HG03097 (cell line): ENCODE measurements around the gene APH1B.

Source experiments
- ATAC-seq: cut with Tn5 transposase; IDR thresholded peaks from one replicate; pipeline ENCODE4 v1.9.1; 2021; ENCODE audit not compliant: unreplicated experiment, low FRiP score

APH1B gene

DNA sequence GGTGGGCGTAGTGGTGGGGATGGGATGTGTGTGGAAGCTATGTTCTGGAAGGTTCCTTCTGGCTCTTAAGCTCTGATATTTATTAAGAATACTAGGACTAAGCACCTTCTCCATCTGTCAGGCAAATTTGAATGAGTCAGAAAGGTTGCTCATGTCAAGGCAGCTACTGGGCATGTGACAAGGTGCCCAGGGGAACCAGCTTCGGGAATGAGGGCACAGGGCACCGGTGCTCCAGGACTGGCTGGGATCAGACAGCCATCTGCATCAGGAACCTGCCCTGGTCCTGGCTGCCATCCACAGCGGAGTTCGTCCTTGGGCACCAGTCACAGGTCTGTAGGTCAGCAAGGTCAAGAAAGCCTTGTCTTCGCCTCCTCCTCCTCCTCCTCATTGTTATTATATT lies 71.8 kb downstream of the APH1B start:
- ATAC-seq = no peak

GRCh38 chr15:63349621-63350020 lies 72.2 kb downstream of the APH1B start:
- no peak for ATAC-seq

GRCh38 chr15:63350178-63350621 lies 72.8 kb downstream of the APH1B start:
- no peak for ATAC-seq

DNA sequence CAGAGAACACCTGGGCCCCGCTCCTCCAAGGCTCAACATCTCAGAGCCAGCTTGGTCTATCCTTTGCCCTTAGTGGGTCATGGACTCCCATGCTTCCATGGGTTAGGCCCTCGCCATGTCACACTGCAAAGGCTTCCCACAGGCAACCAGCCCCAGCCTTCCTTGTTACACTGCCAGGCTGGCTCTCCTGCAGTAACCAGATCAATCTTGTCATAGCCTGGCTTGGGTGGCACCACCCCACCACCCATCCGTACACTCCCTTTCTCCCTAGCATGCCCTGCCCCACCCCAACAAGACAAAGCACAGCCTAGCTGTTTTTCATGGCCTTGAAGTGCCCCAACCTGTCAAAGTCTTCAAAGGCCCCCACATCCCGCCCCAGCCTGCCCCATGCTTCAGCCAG lies 73.8 kb downstream of the APH1B start:
- ATAC-seq = no peak

DNA sequence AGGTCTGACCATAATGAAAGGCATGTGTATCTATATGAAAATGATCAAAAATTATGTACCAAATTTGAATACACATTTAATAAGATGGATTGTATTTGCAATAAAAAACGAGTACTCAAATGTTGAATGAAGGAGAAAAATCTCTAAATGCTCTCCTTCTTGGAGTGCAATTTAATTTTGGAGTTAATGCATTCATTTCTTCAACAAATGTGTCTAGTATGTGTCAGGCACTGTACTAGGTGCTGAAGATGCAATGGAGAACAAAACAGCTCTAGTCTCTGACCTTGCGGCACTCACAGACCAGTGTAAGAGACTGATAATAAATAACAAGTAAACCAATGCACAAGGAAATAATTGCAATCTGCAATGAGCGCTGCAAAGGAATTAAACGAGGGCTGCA lies 75.4 kb downstream of the APH1B start:
- ATAC-seq = no peak

- no peak for ATAC-seq
Measured at GRCh38 chr15:63353261-63353660, 75.9 kb downstream of the APH1B start.

- ATAC-seq = no peak
Measured at GRCh38 chr15:63353887-63354286, 76.5 kb downstream of the APH1B start.

- ATAC-seq = no peak
Measured at GRCh38 chr15:63354821-63355650, 77.6 kb downstream of the APH1B start.

GRCh38 chr15:63357061-63357460 lies 79.7 kb downstream of the APH1B start:
- no peak for ATAC-seq

- ATAC-seq = no peak
Measured at GRCh38 chr15:63357731-63358130, 80.3 kb downstream of the APH1B start.

GRCh38 chr15:63358241-63359029 lies 81.0 kb downstream of the APH1B start:
- no peak for ATAC-seq
